Activated T-helper 1 cell treated with anti-CD3 and anti-CD28 coated beads, Interleukin-12 subunit alpha, Interleukin-12 subunit beta, Interleukin-2, Interleukin-4 antibody, amounts not matched to agents 30 ng/mL and 10 ng/mL and 1 ng/mL, durations not matched to agents 14 hours and 24 hours and 36 hours (primary cell): ENCODE results near the gene SDK2. TPM values are rescaled to one million over a fixed set of nuclear protein-coding genes. Genes with fewer than 3 reads are reported as not detected.

Experiments used
- DNase-seq: peaks from one replicate; pipeline ENCODE4 v3.0.0; 2021; ENCODE audit warnings: low spot score
- H3K27ac Mint-ChIP-seq: one replicate; pipeline ENCODE4 v1.8.0; 2021; ENCODE audit warnings: mild to moderate bottlenecking, mixed read lengths
- H3K27me3 Mint-ChIP-seq: one replicate; pipeline ENCODE4 v1.8.0; 2022; ENCODE audit warnings: mild to moderate bottlenecking, moderate library complexity, mixed read lengths; ENCODE audit not compliant: insufficient read depth
- H3K36me3 Mint-ChIP-seq: one replicate; pipeline ENCODE4 v1.8.0; 2021; ENCODE audit warnings: low read depth, mixed read lengths
- H3K4me1 Mint-ChIP-seq: one replicate; pipeline ENCODE4 v1.8.0; 2021; ENCODE audit warnings: low read depth, mixed read lengths
- H3K4me3 Mint-ChIP-seq: one replicate; pipeline ENCODE4 v1.8.0; 2021; ENCODE audit warnings: mild to moderate bottlenecking, moderate library complexity, mixed read lengths
- H3K9me3 Mint-ChIP-seq: one replicate; pipeline ENCODE4 v1.8.0; 2021; ENCODE audit warnings: mixed read lengths
- intact Hi-C: fragments of 100-400 bp; cut with micrococcal nuclease; formaldehyde crosslinking; loops from one replicate; pipeline ENCODE4 v1.15.1; 2024
- total RNA-seq: library from RNA; stranded (reverse); gene quantifications from 2 replicates; pipeline ENCODE4 v1.2.3, GENCODE V29; 2022

Gene SDK2
- total RNA-seq, 1 donor from 2014 or later = 0.44 TPM

GRCh38 chr17:73350864-73351263 is 293.4 kb downstream of the SDK2 start:
- H3K9me3 Mint-ChIP-seq = no peaks in the 10 kb centered on the region
- no peak for DNase-seq
- no peaks in the 10 kb centered on the region for H3K36me3 Mint-ChIP-seq
- no peaks in the 10 kb centered on the region for H3K4me1 Mint-ChIP-seq
- H3K4me3 Mint-ChIP-seq = no peak overlapping the region
- intact Hi-C loops = no loop called here
- H3K27ac Mint-ChIP-seq = no peak overlapping the region
- no peaks in the 10 kb centered on the region for H3K27me3 Mint-ChIP-seq

GRCh38 chr17:73349647-73350046 is 294.6 kb downstream of the SDK2 start:
- no peaks in the 10 kb centered on the region for H3K36me3 Mint-ChIP-seq
- H3K27me3 Mint-ChIP-seq = no peaks in the 10 kb centered on the region
- intact Hi-C loops = no loop called here
- H3K4me3 Mint-ChIP-seq = no peak overlapping the region
- no peak for DNase-seq
- no peak overlapping the region for H3K27ac Mint-ChIP-seq
- no peaks in the 10 kb centered on the region for H3K4me1 Mint-ChIP-seq
- H3K9me3 Mint-ChIP-seq = no peaks in the 10 kb centered on the region

- intact Hi-C loops = no loop called here
- Mint-ChIP-seq H3K27me3 (no peaks in the 10 kb centered on the region), H3K27ac (no peak overlapping the region), H3K9me3 (no peaks in the 10 kb centered on the region), H3K4me1 (no peaks in the 10 kb centered on the region), H3K4me3 (no peak overlapping the region), H3K36me3 (no peaks in the 10 kb centered on the region)
- DNase-seq = no peak
Measured at GRCh38 chr17:73349138-73349537, 295.1 kb downstream of the SDK2 start.

GRCh38 chr17:73348829-73349095 is 295.5 kb downstream of the SDK2 start:
- intact Hi-C loops = no loop called here
- no peaks in the 10 kb centered on the region for H3K4me1 Mint-ChIP-seq
- no peaks in the 10 kb centered on the region for H3K27me3 Mint-ChIP-seq
- no peaks in the 10 kb centered on the region for H3K9me3 Mint-ChIP-seq
- no peak for DNase-seq
- H3K4me3 Mint-ChIP-seq = no peak overlapping the region
- H3K27ac Mint-ChIP-seq = no peak overlapping the region
- H3K36me3 Mint-ChIP-seq = no peaks in the 10 kb centered on the region

- no peaks in the 10 kb centered on the region for H3K36me3 Mint-ChIP-seq
- H3K4me3 Mint-ChIP-seq = no peak overlapping the region
- H3K27ac Mint-ChIP-seq = no peak overlapping the region
- DNase-seq = no peak
- no peaks in the 10 kb centered on the region for H3K4me1 Mint-ChIP-seq
- no peaks in the 10 kb centered on the region for H3K9me3 Mint-ChIP-seq
- no peaks in the 10 kb centered on the region for H3K27me3 Mint-ChIP-seq
- intact Hi-C loops = no loop called here
Measured at GRCh38 chr17:73348018-73348828, 296.0 kb downstream of the SDK2 start.

GRCh38 chr17:73347351-73347750 is 296.9 kb downstream of the SDK2 start:
- no peak overlapping the region for H3K4me3 Mint-ChIP-seq
- no peaks in the 10 kb centered on the region for H3K9me3 Mint-ChIP-seq
- H3K36me3 Mint-ChIP-seq = no peaks in the 10 kb centered on the region
- DNase-seq = no peak
- H3K4me1 Mint-ChIP-seq = no peaks in the 10 kb centered on the region
- no peak overlapping the region for H3K27ac Mint-ChIP-seq
- H3K27me3 Mint-ChIP-seq = peaks cover 3% of the 10 kb centered on the region
- intact Hi-C loops = no loop called here

GRCh38 chr17:73346501-73347162 is 297.6 kb downstream of the SDK2 start:
- no peak for DNase-seq
- Mint-ChIP-seq H3K9me3 (no peaks in the 10 kb centered on the region), H3K4me3 (no peak overlapping the region), H3K27ac (no peak overlapping the region), H3K36me3 (no peaks in the 10 kb centered on the region), H3K4me1 (no peaks in the 10 kb centered on the region), H3K27me3 (peaks cover 3% of the 10 kb centered on the region)
- intact Hi-C loops = no loop called here

GRCh38 chr17:73343739-73344454 is 300.3 kb downstream of the SDK2 start:
- Mint-ChIP-seq H3K9me3 (no peaks in the 10 kb centered on the region), H3K36me3 (no peaks in the 10 kb centered on the region), H3K4me1 (no peaks in the 10 kb centered on the region), H3K27ac (no peak overlapping the region), H3K4me3 (no peak overlapping the region), H3K27me3 (peaks cover 3% of the 10 kb centered on the region)
- DNase-seq = no peak
- intact Hi-C loops = no loop called here

- H3K4me1 Mint-ChIP-seq = no peaks in the 10 kb centered on the region
- no peak for DNase-seq
- peaks cover 6% of the 10 kb centered on the region for H3K27me3 Mint-ChIP-seq
- no peak overlapping the region for H3K27ac Mint-ChIP-seq
- H3K4me3 Mint-ChIP-seq = no peak overlapping the region
- H3K9me3 Mint-ChIP-seq = no peaks in the 10 kb centered on the region
- no peaks in the 10 kb centered on the region for H3K36me3 Mint-ChIP-seq
- intact Hi-C loops = no loop called here
Measured at GRCh38 chr17:73343168-73343634, 301.0 kb downstream of the SDK2 start.

- Mint-ChIP-seq H3K27ac (no peak overlapping the region), H3K4me1 (no peaks in the 10 kb centered on the region), H3K9me3 (no peaks in the 10 kb centered on the region), H3K4me3 (no peak overlapping the region), H3K27me3 (peaks cover 6% of the 10 kb centered on the region), H3K36me3 (no peaks in the 10 kb centered on the region)
- DNase-seq = no peak
- intact Hi-C loops = no loop called here
Measured at GRCh38 chr17:73342541-73343167, 301.6 kb downstream of the SDK2 start.

GRCh38 chr17:73342050-73342522 is 302.2 kb downstream of the SDK2 start:
- Mint-ChIP-seq H3K9me3 (no peaks in the 10 kb centered on the region), H3K4me1 (no peaks in the 10 kb centered on the region), H3K4me3 (no peak overlapping the region), H3K27ac (no peak overlapping the region), H3K36me3 (no peaks in the 10 kb centered on the region), H3K27me3 (peaks cover 6% of the 10 kb centered on the region)
- DNase-seq = no peak
- intact Hi-C loops = no loop called here

GRCh38 chr17:73341350-73342049 is 302.7 kb downstream of the SDK2 start:
- Mint-ChIP-seq H3K27me3 (peaks cover 6% of the 10 kb centered on the region), H3K4me1 (no peaks in the 10 kb centered on the region), H3K4me3 (no peak overlapping the region), H3K36me3 (no peaks in the 10 kb centered on the region), H3K9me3 (no peaks in the 10 kb centered on the region), H3K27ac (no peak overlapping the region)
- intact Hi-C loops = no loop called here
- DNase-seq = no peak
